GM18502 (cell line): ENCODE data around the gene ADAMTS10.
"Not testable (repeated sequence)": the region's sequence is repeated elsewhere in the genome, so short reads cannot be mapped to it uniquely, and the experiment has no call there.

Experiments used
- ATAC-seq: cut with Tn5 transposase; IDR thresholded peaks from one replicate; pipeline ENCODE4 v1.9.1; 2021; ENCODE audit warnings: mild to moderate bottlenecking; ENCODE audit not compliant: unreplicated experiment, poor library complexity

ADAMTS10 gene

GRCh38 chr19:8610041-8610935 is at the start of gene ADAMTS10:
Gene ADAMTS10, minus strand, starts transcription at chr19:8610715. Its CDS starts 5,005 bp downstream, at chr19:8605710.
- ATAC-seq, result no peak

GRCh38 chr19:8659905-8660304 is 49.4 kb upstream of the ADAMTS10 start:
- no peak for ATAC-seq

- ATAC-seq, result no peak
Observed at GRCh38 chr19:8657869-8658268, 47.4 kb upstream of the ADAMTS10 start.

GRCh38 chr19:8655340-8655709 is 44.8 kb upstream of the ADAMTS10 start:
- no peak for ATAC-seq

GRCh38 chr19:8654591-8655339 is 44.2 kb upstream of the ADAMTS10 start:
- ATAC-seq, result no peak

- ATAC-seq, result no peak
Observed at GRCh38 chr19:8648240-8648639, 37.7 kb upstream of the ADAMTS10 start.

GRCh38 chr19:8643860-8644653 is 33.5 kb upstream of the ADAMTS10 start:
- ATAC-seq, result no peak

- no peak for ATAC-seq
Observed at GRCh38 chr19:8642561-8642960, 32.0 kb upstream of the ADAMTS10 start.

- ATAC-seq, result no peak
Observed at GRCh38 chr19:8641908-8642547, 31.5 kb upstream of the ADAMTS10 start.

GRCh38 chr19:8641221-8641907 is 30.8 kb upstream of the ADAMTS10 start:
- ATAC-seq, result no peak

- ATAC-seq, result no peak
Observed at GRCh38 chr19:8640402-8641004, 30.0 kb upstream of the ADAMTS10 start.

GRCh38 chr19:8639821-8640401 is 29.4 kb upstream of the ADAMTS10 start:
- no peak for ATAC-seq

GRCh38 chr19:8638078-8638619 is 27.6 kb upstream of the ADAMTS10 start:
- no peak for ATAC-seq

- ATAC-seq, result not testable (repeated sequence)
Observed at GRCh38 chr19:8637070-8637469, 26.6 kb upstream of the ADAMTS10 start.

GRCh38 chr19:8635422-8635821 is 24.9 kb upstream of the ADAMTS10 start:
- no peak for ATAC-seq

GRCh38 chr19:8631425-8631819 is 20.9 kb upstream of the ADAMTS10 start:
- no peak for ATAC-seq

- ATAC-seq, result no peak
Observed at GRCh38 chr19:8630796-8631424, 20.4 kb upstream of the ADAMTS10 start.

- no peak for ATAC-seq
Observed at GRCh38 chr19:8629996-8630683, 19.6 kb upstream of the ADAMTS10 start, which contains the start of gene NFILZ. Gene NFILZ, plus strand, starts transcription at chr19:8630633. Its CDS starts 46,133 bp downstream, at chr19:8676766.
